Femur (tissue), 1 donor: ENCODE data around the gene RPS2.
A peak's percentile ranks its signal among the peaks of the same experiment; 100 is the strongest.

Experiments
- DNase-seq: peaks from one replicate; pipeline ENCODE4 v3.0.0-alpha.2; 2017

The RPS2 gene

DNA sequence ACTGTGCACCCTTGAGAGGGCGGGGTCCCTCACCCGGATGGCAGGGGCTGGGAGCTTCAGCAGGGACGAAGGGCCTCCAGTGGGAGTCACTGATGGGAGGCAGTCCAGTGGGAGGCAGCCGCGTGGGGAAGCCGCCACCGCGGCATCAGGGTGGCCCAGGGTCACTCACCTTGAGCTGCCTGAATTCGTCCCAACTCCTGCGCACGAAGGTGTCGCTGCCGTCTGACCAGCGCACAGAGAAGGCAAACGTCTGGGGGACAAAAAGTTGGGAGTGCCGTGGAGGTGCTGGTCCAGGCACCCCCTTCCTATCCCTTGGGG is 16.1 kb upstream of the RPS2 start:
- DNase-seq: no peak

- peak; percentile 55 for DNase-seq
These were observed 15.6 kb upstream of the RPS2 start for GRCh38 chr16:1980030-1980769.

DNA sequence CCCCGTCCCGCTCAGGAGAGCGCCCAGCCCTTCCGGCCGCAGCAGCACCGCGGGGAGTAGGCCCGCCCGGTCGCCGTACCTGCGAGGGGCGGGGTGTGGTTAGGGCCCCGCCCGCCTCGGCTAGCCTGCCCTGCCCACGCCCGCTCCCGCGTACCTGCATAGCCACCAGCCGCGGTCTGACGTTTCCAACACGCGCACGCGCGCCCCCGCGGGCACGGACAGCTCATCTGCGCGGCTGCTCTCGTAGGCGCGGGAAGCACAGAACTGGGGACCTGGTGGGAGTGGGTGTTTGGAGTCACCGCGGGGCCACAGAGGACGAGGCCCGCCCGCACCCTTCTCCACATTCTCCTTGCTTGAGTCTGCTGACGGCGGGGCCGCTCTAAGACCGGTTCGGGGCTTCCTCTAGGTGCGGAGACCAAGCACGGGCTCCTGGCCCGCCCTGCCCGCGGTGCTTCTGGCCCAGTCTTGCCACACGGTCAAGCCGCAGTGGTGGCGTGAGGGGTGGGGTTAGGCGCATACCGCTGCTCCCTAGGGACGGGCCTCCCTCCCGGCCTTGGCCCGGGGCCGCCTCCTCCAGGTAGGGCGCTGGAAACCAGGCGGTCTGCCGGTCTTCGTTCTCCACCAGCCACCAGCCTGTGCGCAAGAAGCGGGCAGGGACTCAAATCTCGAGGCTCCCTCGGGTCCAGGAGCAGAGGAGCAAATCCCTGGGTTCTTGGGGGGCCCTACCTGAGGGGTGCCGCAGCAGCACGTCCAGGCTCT is 14.8 kb upstream of the RPS2 start:
- DNase-seq: no peak

DNA sequence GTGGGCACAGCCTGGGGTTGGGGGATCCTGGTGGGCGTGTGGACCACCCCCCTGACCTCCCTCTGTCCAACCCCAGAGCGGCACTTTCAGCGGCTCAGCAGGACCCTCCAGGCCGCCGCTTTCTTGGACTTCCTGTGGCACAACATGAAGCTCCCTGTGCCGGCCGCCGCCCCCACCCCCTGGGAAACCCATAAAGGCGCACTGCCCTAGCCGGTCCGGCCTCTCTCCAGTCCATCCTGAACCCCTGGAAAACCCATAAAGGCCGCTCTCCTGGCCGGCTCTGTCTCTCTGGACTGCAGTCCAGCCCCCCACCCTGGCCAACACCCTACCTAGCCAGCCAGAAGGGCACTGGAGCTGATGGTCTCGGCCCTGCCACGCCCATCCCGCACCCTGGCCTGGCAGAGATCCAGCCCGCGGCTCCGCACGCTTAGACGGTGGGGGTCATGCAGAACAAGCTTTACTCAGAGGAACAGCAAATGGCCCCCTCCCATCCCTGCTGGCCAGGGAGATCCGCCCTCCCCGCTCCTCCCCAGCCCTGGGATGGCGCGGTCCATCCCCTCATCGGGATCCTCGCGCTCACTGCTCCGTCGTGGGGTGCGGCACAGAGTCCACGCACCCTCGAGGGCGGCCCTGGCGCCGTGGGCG is 14.0 kb upstream of the RPS2 start:
- DNase-seq: no peak

DNA sequence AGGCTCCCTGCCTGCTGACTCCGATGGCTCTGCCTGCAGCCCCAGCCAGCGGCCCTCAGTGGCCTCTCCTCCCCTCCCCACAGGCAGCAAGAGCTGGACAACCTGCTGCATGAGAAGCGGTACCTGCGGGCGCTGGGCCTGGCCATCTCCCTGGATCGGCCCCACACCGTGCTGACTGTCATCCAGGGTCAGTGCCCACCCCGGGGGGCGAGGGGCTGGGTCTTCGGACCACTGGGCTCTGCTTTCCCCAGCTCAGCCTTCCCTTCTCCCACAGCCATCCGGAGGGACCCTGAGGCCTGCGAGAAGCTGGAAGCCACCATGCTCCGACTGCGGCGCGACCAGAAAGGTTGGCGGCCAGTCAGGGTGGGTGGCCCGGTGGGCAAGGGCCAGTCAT is 13.2 kb upstream of the RPS2 start:
- DNase-seq: no peak

- no peak for DNase-seq
These were observed 12.6 kb upstream of the RPS2 start for GRCh38 chr16:1976951-1977874.

GRCh38 chr16:1976216-1976520 is 11.5 kb upstream of the RPS2 start:
- no peak for DNase-seq

GRCh38 chr16:1975432-1976215 is 11.0 kb upstream of the RPS2 start:
- DNase-seq: no peak

- DNase-seq: no peak
These were observed 9.8 kb upstream of the RPS2 start for GRCh38 chr16:1974157-1975070.

DNA sequence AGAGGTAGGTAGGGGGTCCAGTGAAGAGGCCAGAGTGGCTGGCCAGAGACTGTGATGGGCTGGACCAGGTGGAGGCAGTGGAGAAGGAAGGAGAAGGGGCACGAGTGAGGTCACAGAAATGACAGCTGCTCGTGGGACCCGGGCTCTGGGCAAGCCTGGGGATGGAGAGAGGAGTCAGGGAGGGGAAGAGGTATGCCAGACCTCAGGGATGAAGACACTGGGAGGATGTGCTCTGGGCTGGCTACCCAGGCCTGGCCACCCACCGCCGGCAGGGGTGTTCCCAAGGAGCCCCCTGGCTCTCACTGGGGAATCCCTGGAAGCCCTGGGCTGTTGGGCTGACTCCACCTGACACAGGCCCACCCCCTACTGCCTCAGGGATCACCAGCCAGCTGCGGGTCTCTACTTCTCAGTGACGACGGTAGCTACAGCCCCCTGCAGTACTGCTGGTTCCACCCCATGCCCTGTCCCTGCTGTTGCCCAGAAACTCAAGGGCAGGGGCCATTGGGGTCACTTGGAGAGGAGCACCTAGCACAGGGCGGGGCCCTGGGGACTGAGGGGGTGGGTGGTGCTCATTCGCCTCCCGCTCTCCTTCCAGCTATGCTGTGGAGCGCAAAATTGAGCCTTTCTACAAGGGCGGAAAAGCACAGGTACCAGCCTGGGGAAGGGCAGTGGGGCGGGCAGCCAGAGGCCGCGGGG is 9.0 kb upstream of the RPS2 start:
- DNase-seq: no peak

- no peak for DNase-seq
These were observed 7.9 kb upstream of the RPS2 start for GRCh38 chr16:1972490-1972877.

- peak; percentile 97 for DNase-seq
These were observed 7.3 kb upstream of the RPS2 start, which contains the start of gene TBL3 for GRCh38 chr16:1971796-1972489. Gene TBL3, plus strand, starts transcription at chr16:1972053. Its CDS starts 112 bp downstream, at chr16:1972165.

DNA sequence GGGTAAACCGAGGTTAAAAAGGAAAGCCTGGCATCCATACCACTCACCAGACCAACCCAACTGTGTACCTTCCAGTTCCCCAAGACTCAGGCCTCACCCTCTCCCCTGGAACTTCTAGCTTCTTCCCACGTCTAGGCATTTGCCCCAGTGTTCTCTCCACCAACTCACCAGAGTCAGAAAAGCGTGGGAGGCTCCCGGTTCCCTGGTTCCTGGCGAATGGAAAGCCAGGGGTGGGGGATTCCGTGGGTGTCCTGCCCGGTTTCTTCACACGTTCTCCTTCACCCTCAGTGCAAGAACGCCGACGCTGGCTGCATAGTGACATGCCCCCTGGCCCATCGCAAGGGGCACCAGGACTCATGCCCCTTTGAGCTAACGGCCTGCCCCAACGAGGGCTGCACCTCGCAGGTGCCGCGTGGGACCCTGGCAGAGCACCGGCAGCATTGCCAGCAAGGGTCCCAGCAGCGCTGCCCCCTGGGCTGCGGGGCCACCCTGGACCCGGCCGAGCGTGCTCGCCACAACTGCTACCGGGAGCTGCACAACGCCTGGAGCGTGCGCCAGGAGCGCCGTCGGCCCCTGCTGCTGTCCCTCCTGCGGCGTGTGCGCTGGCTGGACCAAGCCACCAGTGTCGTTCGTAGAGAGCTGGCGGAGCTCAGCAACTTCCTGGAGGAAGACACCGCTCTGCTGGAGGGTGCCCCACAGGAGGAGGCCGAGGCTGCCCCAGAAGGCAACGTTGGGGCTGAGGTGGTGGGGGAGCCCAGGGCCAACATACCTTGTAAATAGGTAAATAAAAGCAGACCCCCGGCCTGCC is 3.7 kb upstream of the RPS2 start:
- DNase-seq: no peak

DNA sequence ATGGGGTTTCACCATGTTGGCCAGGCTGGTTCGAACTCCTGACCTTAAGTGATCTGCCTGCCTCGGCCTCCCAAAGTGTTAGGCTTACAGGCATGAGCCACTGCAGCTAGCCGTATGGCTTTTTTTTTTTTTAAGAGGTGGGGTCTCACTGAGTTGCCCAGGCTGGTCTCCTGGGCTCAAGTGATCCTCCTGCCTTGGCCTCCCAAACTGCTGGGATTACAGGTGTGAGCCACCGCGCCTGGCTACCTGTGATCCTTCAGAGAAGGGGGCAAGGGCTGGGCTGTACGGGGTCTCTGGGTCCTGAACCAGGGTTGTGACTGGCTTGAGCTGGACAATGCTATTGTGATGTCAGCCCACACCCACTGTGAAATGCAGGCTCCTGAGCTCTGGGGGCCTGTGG is 1.8 kb upstream of the RPS2 start, which contains the start of gene RNF151:
Gene RNF151, plus strand, starts transcription at position 397 of the 400 bp plus-strand sequence. CDS start 26 bp downstream, outside the sequence.
- DNase-seq: no peak

GRCh38 chr16:1965396-1966001 is 873 bp upstream of the RPS2 start:
- no peak for DNase-seq

GRCh38 chr16:1963806-1964505 is 670 bp downstream of the RPS2 start:
- peak; percentile 65 for DNase-seq
